Measurements from ENCODE around the gene UNC79.

The UNC79 gene

GRCh38 chr14:93396456-93396855 is 34.3 kb upstream of the UNC79 start:
- H3F3A ChIP-seq (ENCODE audit: insufficient read depth, low read length), result no peaks in the 10 kb centered on the region
- H3K36me3 ChIP-seq (ENCODE audit: insufficient read depth, low read length), result no peaks in the 10 kb centered on the region
- H3K4me1 ChIP-seq (ENCODE audit: insufficient read depth, low read length, severe bottlenecking), result no peaks in the 10 kb centered on the region
- no peaks in the 10 kb centered on the region for H4K20me1 ChIP-seq (ENCODE audit: insufficient read depth, low read length)
- no peak overlapping the region for H3K4me2 ChIP-seq (ENCODE audit: low read length)
- no peaks in the 10 kb centered on the region for H3K79me2 ChIP-seq (ENCODE audit: insufficient read depth, low read length)
- no peaks in the 10 kb centered on the region for H3K9me2 ChIP-seq (ENCODE audit: low read depth, low read length)
- no peak overlapping the region for H2AFZ ChIP-seq (ENCODE audit: low read length)
- H3K9me3 ChIP-seq (ENCODE audit: low read length), result peaks cover 4% of the 10 kb centered on the region; the same call in 1 of the 2 replicates
- H3K27ac ChIP-seq (ENCODE audit: low read depth, low read length, poor library complexity, severe bottlenecking), result no peak overlapping the region
- TF ChIP-seq EZH2 (IDR thresholded peaks at IDR 0.05; ENCODE audit: borderline replicate concordance, low read length) (no peak), CTCF (IDR thresholded peaks at IDR 0.05; ENCODE audit: low read length) (no peak)
- no peak overlapping the region for H3K9ac ChIP-seq (ENCODE audit: low read length)
- no peaks in the 10 kb centered on the region for H3K27me3 ChIP-seq (ENCODE audit: insufficient read depth, low read length)
- H3K4me3 ChIP-seq (ENCODE audit: low read depth, low read length, poor library complexity, severe bottlenecking), result no peak overlapping the region

- Histone ChIP-seq H2AFZ (ENCODE audit: low read length) (no peak overlapping the region), H3K9me3 (ENCODE audit: low read length) (peaks cover 4% of the 10 kb centered on the region; the same call in 1 of the 2 replicates), H3K36me3 (ENCODE audit: insufficient read depth, low read length) (no peaks in the 10 kb centered on the region), H3F3A (ENCODE audit: insufficient read depth, low read length) (no peaks in the 10 kb centered on the region), H3K79me2 (ENCODE audit: insufficient read depth, low read length) (no peaks in the 10 kb centered on the region), H3K4me2 (ENCODE audit: low read length) (no peak overlapping the region), H4K20me1 (ENCODE audit: insufficient read depth, low read length) (no peaks in the 10 kb centered on the region), H3K9me2 (ENCODE audit: low read depth, low read length) (no peaks in the 10 kb centered on the region), H3K27ac (ENCODE audit: low read depth, low read length, poor library complexity, severe bottlenecking) (no peak overlapping the region), H3K9ac (ENCODE audit: low read length) (no peak overlapping the region), H3K4me3 (ENCODE audit: low read depth, low read length, poor library complexity, severe bottlenecking) (no peak overlapping the region), H3K4me1 (ENCODE audit: insufficient read depth, low read length, severe bottlenecking) (no peaks in the 10 kb centered on the region), H3K27me3 (ENCODE audit: insufficient read depth, low read length) (no peaks in the 10 kb centered on the region)
- TF ChIP-seq CTCF (IDR thresholded peaks at IDR 0.05; ENCODE audit: low read length) (no peak), EZH2 (IDR thresholded peaks at IDR 0.05; ENCODE audit: borderline replicate concordance, low read length) (no peak)
Observed at GRCh38 chr14:93398491-93398890, 32.2 kb upstream of the UNC79 start.

- Histone ChIP-seq H3K79me2 (ENCODE audit: insufficient read depth, low read length) (no peaks in the 10 kb centered on the region), H3K9me2 (ENCODE audit: low read depth, low read length) (no peaks in the 10 kb centered on the region), H3K36me3 (ENCODE audit: insufficient read depth, low read length) (no peaks in the 10 kb centered on the region), H2AFZ (ENCODE audit: low read length) (no peak overlapping the region), H3K9ac (ENCODE audit: low read length) (no peak overlapping the region), H4K20me1 (ENCODE audit: insufficient read depth, low read length) (no peaks in the 10 kb centered on the region), H3K4me1 (ENCODE audit: insufficient read depth, low read length, severe bottlenecking) (no peaks in the 10 kb centered on the region), H3K27me3 (ENCODE audit: insufficient read depth, low read length) (no peaks in the 10 kb centered on the region), H3F3A (ENCODE audit: insufficient read depth, low read length) (no peaks in the 10 kb centered on the region), H3K9me3 (ENCODE audit: low read length) (no peaks in the 10 kb centered on the region), H3K4me3 (ENCODE audit: low read depth, low read length, poor library complexity, severe bottlenecking) (no peak overlapping the region), H3K27ac (ENCODE audit: low read depth, low read length, poor library complexity, severe bottlenecking) (no peak overlapping the region), H3K4me2 (ENCODE audit: low read length) (no peak overlapping the region)
- TF ChIP-seq CTCF (IDR thresholded peaks at IDR 0.05; ENCODE audit: low read length) (no peak), EZH2 (IDR thresholded peaks at IDR 0.05; ENCODE audit: borderline replicate concordance, low read length) (no peak)
Observed at GRCh38 chr14:93402951-93403350, 27.8 kb upstream of the UNC79 start.

Measured in OCI-LY1 (cell line).